Neural crest cell (in vitro differentiated cells): ENCODE results near the gene OR1F1. TPM values are rescaled to one million over a fixed set of nuclear protein-coding genes. Genes with fewer than 3 reads are reported as not detected.

Experiments
- DNase-seq: peaks from one replicate; pipeline ENCODE4 v3.0.0; 2021; ENCODE audit warnings: low read depth, mixed read lengths, low spot score
- H3K27ac Mint-ChIP-seq: one replicate; pipeline ENCODE4 v1.8.0; 2021; ENCODE audit warnings: mild to moderate bottlenecking, mixed read lengths; ENCODE audit not compliant: unreplicated experiment
- H3K27me3 Mint-ChIP-seq: 2 replicates; pipeline ENCODE4 v1.8.0; 2021; ENCODE audit warnings: low read depth, mild to moderate bottlenecking, mixed read lengths
- H3K36me3 Mint-ChIP-seq: 2 replicates; pipeline ENCODE4 v1.8.0; 2021; ENCODE audit warnings: low read depth, mild to moderate bottlenecking, mixed read lengths
- H3K4me1 Mint-ChIP-seq: 2 replicates; pipeline ENCODE4 v1.8.0; 2021; ENCODE audit warnings: mixed read lengths
- H3K4me3 Mint-ChIP-seq: one replicate; pipeline ENCODE4 v1.8.0; 2021; ENCODE audit warnings: mild to moderate bottlenecking, mixed read lengths
- H3K9me3 Mint-ChIP-seq: 2 replicates; pipeline ENCODE4 v1.8.0; 2021; ENCODE audit warnings: mixed read lengths
- total RNA-seq: library from RNA; stranded (reverse); gene quantifications from 2 replicates; pipeline ENCODE4 v1.2.1, GENCODE V29; 2021
- TF ChIP-seq, protein P1 (sequence below): fragments of 200-600 bp; sonication (generic); conservative IDR thresholded peaks from 2 replicates; pipeline ENCODE4 v1.5.0; 2021; ENCODE audit warnings: antibody characterized with exemption, mild to moderate bottlenecking

The OR1F1 gene
- total RNA-seq, 1 donor from 2014 or later, result 0.35 TPM

- TF ChIP-seq, protein P1, sequence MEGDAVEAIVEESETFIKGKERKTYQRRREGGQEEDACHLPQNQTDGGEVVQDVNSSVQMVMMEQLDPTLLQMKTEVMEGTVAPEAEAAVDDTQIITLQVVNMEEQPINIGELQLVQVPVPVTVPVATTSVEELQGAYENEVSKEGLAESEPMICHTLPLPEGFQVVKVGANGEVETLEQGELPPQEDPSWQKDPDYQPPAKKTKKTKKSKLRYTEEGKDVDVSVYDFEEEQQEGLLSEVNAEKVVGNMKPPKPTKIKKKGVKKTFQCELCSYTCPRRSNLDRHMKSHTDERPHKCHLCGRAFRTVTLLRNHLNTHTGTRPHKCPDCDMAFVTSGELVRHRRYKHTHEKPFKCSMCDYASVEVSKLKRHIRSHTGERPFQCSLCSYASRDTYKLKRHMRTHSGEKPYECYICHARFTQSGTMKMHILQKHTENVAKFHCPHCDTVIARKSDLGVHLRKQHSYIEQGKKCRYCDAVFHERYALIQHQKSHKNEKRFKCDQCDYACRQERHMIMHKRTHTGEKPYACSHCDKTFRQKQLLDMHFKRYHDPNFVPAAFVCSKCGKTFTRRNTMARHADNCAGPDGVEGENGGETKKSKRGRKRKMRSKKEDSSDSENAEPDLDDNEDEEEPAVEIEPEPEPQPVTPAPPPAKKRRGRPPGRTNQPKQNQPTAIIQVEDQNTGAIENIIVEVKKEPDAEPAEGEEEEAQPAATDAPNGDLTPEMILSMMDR, result no peak
- no peak for DNase-seq
- H3K27ac Mint-ChIP-seq, result no peak overlapping the region
- no peaks in the 10 kb centered on the region for H3K9me3 Mint-ChIP-seq
- H3K4me1 Mint-ChIP-seq, result peaks cover 22% of the 10 kb centered on the region
- no peaks in the 10 kb centered on the region for H3K36me3 Mint-ChIP-seq
- H3K27me3 Mint-ChIP-seq, result peaks cover 94% of the 10 kb centered on the region
- H3K4me3 Mint-ChIP-seq, result peak overlapping the region; percentile 76
Observed at GRCh38 chr16:3171855-3172593, 16.0 kb upstream of the OR1F1 start.

- TF ChIP-seq, protein P1, result peak; percentile 58
- Mint-ChIP-seq H3K27ac (no peak overlapping the region), H3K4me3 (peak overlapping the region; percentile 66), H3K9me3 (no peaks in the 10 kb centered on the region), H3K4me1 (peaks cover 22% of the 10 kb centered on the region), H3K36me3 (no peaks in the 10 kb centered on the region), H3K27me3 (peaks cover 98% of the 10 kb centered on the region)
- DNase-seq, result peak; percentile 67
Observed at GRCh38 chr16:3173892-3174617, 13.9 kb upstream of the OR1F1 start.

DNA sequence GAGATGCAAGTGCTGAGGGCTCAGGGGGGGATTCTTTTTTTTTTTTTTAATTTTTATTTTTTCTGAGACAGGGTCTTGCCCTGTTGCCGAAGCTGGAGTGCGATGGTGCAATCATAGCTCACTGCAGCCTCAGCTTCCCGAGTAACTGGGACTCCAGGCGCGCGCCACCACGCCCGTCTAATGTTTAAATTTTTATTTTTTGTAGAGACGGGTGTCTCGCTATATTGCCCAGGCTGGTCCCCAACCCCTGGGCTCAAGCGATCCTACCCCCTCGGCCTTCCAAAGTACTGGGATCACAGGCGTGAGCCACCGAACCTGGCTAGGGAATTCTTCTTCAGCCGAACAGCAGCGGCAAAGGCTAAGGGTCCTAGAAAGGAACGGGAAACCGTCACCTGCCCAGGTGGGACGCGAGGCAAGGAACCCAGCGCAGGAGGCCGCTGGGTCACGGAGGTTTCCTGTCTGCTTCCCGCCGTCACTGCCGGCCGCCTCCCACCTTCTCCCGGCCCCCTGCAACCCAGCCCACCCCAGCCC lies 13.3 kb upstream of the OR1F1 start:
- Mint-ChIP-seq H3K9me3 (no peaks in the 10 kb centered on the region), H3K36me3 (no peaks in the 10 kb centered on the region), H3K27ac (no peak overlapping the region), H3K4me3 (peak overlapping the region; percentile 66), H3K27me3 (peaks cover 98% of the 10 kb centered on the region), H3K4me1 (peaks cover 22% of the 10 kb centered on the region)
- TF ChIP-seq, protein P1, result no peak
- DNase-seq, result no peak

DNA sequence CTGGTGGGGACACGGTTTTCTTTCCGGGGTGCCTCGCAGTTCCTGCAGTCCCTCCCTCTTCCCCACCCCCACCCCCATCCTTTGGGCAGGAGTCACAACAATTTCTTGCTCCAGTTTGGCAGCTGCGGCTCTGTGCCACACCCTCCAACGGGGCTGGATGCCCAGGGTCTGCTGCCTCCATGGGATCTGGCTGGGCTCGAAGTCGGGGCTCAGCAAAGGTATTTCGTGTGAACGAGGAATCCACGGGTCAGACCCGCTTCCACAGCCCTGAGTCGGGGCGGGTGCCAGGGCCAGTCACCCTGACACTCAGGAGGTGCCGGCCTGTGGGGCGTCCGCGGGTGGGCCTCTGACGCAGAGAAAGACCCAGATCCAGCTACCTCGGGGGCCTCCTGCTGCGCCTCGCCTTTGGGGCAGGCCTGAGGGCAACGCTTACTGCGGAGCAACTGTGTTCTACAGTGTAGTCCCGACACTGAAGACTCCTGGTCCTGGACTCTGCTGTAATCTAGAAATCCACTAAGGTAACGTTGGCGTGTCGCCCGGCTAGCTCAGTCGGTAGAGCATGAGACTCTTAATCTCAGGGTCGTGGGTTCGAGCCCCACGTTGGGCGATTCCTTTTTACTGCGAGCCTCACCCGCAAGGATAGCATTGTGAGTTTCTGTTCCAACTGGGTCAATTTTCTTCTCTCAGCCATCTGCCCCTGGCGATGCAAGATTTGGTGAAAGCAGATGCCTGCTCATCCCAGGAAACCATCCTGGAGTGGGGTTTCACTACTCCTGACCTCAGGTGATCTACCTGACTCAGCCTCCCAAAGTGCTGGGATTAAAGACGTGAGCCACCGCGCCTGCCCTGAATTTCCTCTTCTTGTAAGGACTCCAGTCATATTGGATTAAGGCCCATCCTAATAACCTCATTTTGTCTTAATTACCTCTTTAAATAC lies 12.6 kb upstream of the OR1F1 start:
- no peaks in the 10 kb centered on the region for H3K36me3 Mint-ChIP-seq
- DNase-seq, result peak; percentile 45
- peaks cover 98% of the 10 kb centered on the region for H3K27me3 Mint-ChIP-seq
- H3K4me1 Mint-ChIP-seq, result peaks cover 22% of the 10 kb centered on the region
- no peaks in the 10 kb centered on the region for H3K9me3 Mint-ChIP-seq
- H3K4me3 Mint-ChIP-seq, result peak overlapping the region; percentile 29
- TF ChIP-seq, protein P1, result no peak
- no peak overlapping the region for H3K27ac Mint-ChIP-seq

GRCh38 chr16:3179651-3180050 lies 8.4 kb upstream of the OR1F1 start:
- DNase-seq, result no peak
- peak overlapping the region; percentile 39 for H3K4me3 Mint-ChIP-seq
- TF ChIP-seq, protein P1, result no peak
- peaks cover 20% of the 10 kb centered on the region for H3K4me1 Mint-ChIP-seq
- H3K27me3 Mint-ChIP-seq, result peaks cover 99% of the 10 kb centered on the region
- H3K9me3 Mint-ChIP-seq, result no peaks in the 10 kb centered on the region
- peaks cover 7% of the 10 kb centered on the region for H3K36me3 Mint-ChIP-seq
- no peak overlapping the region for H3K27ac Mint-ChIP-seq
